ENCODE measurements around the gene IL9. TPM values are rescaled to one million over a fixed set of nuclear protein-coding genes. Genes with fewer than 3 reads are reported as not detected.

The IL9 gene
- total RNA-seq, 1 donor from 2014 or later: not detected

GRCh38 chr5:135857630-135858311, 37.9 kb downstream of the IL9 start:
- H3K4me3 Mint-ChIP-seq (ENCODE audit: unreplicated experiment): no peak overlapping the region
- H3K9me3 Mint-ChIP-seq (ENCODE audit: unreplicated experiment): no peaks in the 10 kb centered on the region
- H3K27ac Mint-ChIP-seq (ENCODE audit: unreplicated experiment): no peak overlapping the region
- TF ChIP-seq CTCF (IDR thresholded peaks at IDR 0.05; ENCODE audit: unreplicated experiment): no peak
- no peaks in the 10 kb centered on the region for H3K36me3 Mint-ChIP-seq (ENCODE audit: low read depth, unreplicated experiment)
- no peak for DNase-seq (ENCODE audit: low spot score)
- peaks cover 3% of the 10 kb centered on the region for H3K27me3 Mint-ChIP-seq (ENCODE audit: unreplicated experiment)
- no peaks in the 10 kb centered on the region for H3K4me1 Mint-ChIP-seq (ENCODE audit: unreplicated experiment)

DNA sequence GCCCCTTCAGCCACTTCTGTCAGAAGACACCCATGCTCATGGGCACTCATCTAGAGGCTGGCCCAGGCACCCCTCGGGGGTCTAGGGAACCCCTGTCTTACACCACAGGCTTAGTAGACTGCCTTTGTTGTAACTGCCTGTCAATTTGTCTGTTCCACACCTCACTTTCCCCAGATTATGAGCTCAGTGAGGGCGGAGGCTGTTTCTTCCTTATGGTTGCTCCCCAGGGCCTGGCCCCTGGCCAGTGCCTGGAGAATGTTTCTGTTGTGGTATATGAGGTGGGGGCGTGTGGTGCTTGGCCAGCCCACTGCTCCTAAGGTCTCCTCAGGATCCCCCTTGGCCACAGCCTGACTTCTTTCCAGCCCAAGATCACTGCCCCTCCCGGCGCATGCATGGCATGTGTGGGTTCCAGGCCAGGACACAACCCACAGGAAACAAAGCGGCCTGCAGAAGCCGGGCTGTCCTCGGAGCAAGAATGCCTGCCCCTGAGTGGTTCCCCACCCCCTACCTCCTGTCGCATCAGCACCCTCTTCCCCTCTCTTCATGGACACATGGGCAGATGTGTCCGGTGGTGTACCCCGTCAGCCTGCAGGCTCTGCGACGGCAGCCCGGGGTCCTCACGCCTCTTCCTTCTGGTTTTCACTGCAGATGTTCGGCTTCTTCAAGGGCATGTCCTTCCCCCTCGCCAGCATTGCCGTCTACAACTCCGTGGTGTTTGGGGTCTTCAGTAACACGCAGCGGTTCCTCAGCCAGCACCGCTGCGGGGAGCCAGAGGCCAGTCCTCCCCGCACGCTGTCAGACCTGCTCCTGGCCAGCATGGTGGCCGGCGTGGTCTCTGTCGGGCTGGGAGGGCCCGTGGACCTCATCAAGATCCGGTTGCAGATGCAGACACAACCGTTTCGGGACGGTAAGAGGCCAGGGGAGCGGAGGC, 43.5 kb downstream of the IL9 start:
- Mint-ChIP-seq H3K9me3 (ENCODE audit: unreplicated experiment) (no peaks in the 10 kb centered on the region), H3K4me3 (ENCODE audit: unreplicated experiment) (no peak overlapping the region), H3K27me3 (ENCODE audit: unreplicated experiment) (peaks cover 1% of the 10 kb centered on the region), H3K36me3 (ENCODE audit: low read depth, unreplicated experiment) (no peaks in the 10 kb centered on the region), H3K27ac (ENCODE audit: unreplicated experiment) (peak overlapping the region; percentile 19), H3K4me1 (ENCODE audit: unreplicated experiment) (no peaks in the 10 kb centered on the region)
- no peak for TF ChIP-seq CTCF (IDR thresholded peaks at IDR 0.05; ENCODE audit: unreplicated experiment)
- no peak for DNase-seq (ENCODE audit: low spot score)

DNA sequence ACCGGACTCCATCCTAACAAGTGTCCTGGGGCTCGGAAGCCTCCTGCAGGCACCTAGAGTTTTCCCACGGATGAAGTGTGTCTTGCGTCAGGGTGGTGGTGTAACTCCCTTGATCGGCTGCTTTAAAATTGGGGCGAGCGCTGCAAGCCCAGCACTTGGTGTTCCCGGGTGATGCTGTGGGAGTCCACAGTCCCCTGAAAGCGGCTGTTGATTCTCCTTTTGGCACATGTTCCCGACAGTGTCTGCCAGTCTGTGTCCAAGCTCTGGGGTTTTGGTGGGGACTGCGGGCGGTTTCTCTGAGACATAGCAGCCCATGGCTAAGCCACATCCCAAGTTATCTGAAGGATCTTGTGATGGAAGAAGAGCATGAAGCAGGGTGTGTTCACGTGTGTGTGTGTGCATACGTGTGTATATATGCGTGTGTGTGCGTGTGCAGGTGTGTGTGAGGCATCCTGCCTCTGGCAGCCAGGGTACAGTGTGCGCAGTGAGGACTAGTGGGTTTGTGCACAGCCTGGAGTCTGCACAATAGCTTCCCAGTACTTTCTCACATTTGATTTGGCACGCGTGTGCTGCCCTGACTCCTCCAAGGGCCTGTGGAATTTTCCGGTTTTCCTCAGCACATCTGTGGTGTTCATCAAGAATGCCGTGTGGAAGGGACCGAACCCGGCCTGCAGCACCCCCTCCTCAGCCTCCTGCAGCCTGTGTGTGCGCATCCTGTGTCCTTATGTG, 44.3 kb downstream of the IL9 start:
- Mint-ChIP-seq H3K27me3 (ENCODE audit: unreplicated experiment) (peaks cover 1% of the 10 kb centered on the region), H3K36me3 (ENCODE audit: low read depth, unreplicated experiment) (no peaks in the 10 kb centered on the region), H3K9me3 (ENCODE audit: unreplicated experiment) (no peaks in the 10 kb centered on the region), H3K27ac (ENCODE audit: unreplicated experiment) (no peak overlapping the region), H3K4me1 (ENCODE audit: unreplicated experiment) (no peaks in the 10 kb centered on the region), H3K4me3 (ENCODE audit: unreplicated experiment) (no peak overlapping the region)
- no peak for TF ChIP-seq CTCF (IDR thresholded peaks at IDR 0.05; ENCODE audit: unreplicated experiment)
- DNase-seq (ENCODE audit: low spot score): no peak

GRCh38 chr5:135850671-135851070, 45.0 kb downstream of the IL9 start:
- Mint-ChIP-seq H3K9me3 (ENCODE audit: unreplicated experiment) (no peaks in the 10 kb centered on the region), H3K27me3 (ENCODE audit: unreplicated experiment) (peaks cover 1% of the 10 kb centered on the region), H3K36me3 (ENCODE audit: low read depth, unreplicated experiment) (no peaks in the 10 kb centered on the region), H3K4me3 (ENCODE audit: unreplicated experiment) (no peak overlapping the region), H3K27ac (ENCODE audit: unreplicated experiment) (no peak overlapping the region), H3K4me1 (ENCODE audit: unreplicated experiment) (no peaks in the 10 kb centered on the region)
- TF ChIP-seq CTCF (IDR thresholded peaks at IDR 0.05; ENCODE audit: unreplicated experiment): no peak
- no peak for DNase-seq (ENCODE audit: low spot score)
